Adrenal gland (tissue), 12 donors: ENCODE data around the gene SYNGAP1. TPM values are rescaled to one million over a fixed set of nuclear protein-coding genes. Genes with fewer than 3 reads are reported as not detected.

ENCODE experiments used
- DNase-seq, 7 donors: peaks; one replicate each; pipeline ENCODE4 v3.0.0-alpha.2; 2019 to 2020
- H3K27ac ChIP-seq, 5 donors: fragments of 200-600 bp; sonication (generic) in 4 of 5; 1 replicate in 3 of 5; 2 replicates in 2 of 5; pipeline versions ENCODE4 v1.5.1 to v1.8.0; 2016 to 2020; ENCODE audit warnings: mild to moderate bottlenecking in 1 of 5
- H3K27me3 ChIP-seq: fragments of 200-600 bp; 2 replicates; pipeline ENCODE4 v1.8.0; 2021
- H3K36me3 ChIP-seq, 2 donors: fragments of 200-600 bp; replicated peaks in 1 of 2; 1 replicate in 1 of 2; 2 replicates in 1 of 2; pipeline versions ENCODE4 v1.5.1 to v1.8.0; 2018 to 2022
- H3K4me1 ChIP-seq, 2 donors: fragments of 200-600 bp; replicated peaks in 1 of 2; 1 replicate in 1 of 2; 2 replicates in 1 of 2; pipeline versions ENCODE4 v1.5.1 to v1.8.0; 2018 to 2021
- H3K4me3 ChIP-seq, 4 donors: fragments of 200-600 bp; sonication (generic) in 3 of 4; one replicate each; pipeline ENCODE4 v1.5.1; 2016 to 2018
- H3K9me3 ChIP-seq, 3 donors: fragments of 200-600 bp; sonication (generic) in 1 of 3; replicated peaks in 1 of 3; 1 replicate in 2 of 3; 2 replicates in 1 of 3; pipeline versions ENCODE4 v1.5.1 to v1.8.0; 2016 to 2021
- POLR2A ChIP-seq, 2 donors: fragments of 450-650 bp; IDR thresholded peaks; one replicate each; pipeline ENCODE4 v1.6.1; 2017; ENCODE audit warnings: antibody characterized with exemption in 2 of 2, mild to moderate bottlenecking in 2 of 2, moderate library complexity in 1 of 2
- WGBS, 4 donors: extraction: QIAGEN DNeasy Blood & Tissue Kit in 2 of 4; methylation state at CpG; one replicate each; pipeline versions ENCODE4 v1.1.5 to v1.1.7; 2013 to 2017; 5-methylcytosine and 5-hydroxymethylcytosine counted together
- intact Hi-C, 2 donors: fragments of 100-400 bp; cut with DNase I; formaldehyde crosslinking; loops; one replicate each; pipeline versions ENCODE4 v1.14.1 to v1.15.0; 2022 to 2023
- polyA plus RNA-seq, 3 donors: library from polyadenylated mRNA; stranded (reverse); fragments of 200-250 nt in 2 of 3; fragments of 350-450 nt in 1 of 3; fragmentation: Illumina TruSeq in 1 of 3; extraction: RNeasy Lipid Tissue Mini Kit (QIAGEN cat#74804) in 1 of 3; gene quantifications; one replicate each; pipeline ENCODE4 v1.2.3, GENCODE V29; 2013 to 2014
- total RNA-seq, 9 donors: library from RNA; depleted of rRNA in 4 of 9; stranded (reverse); fragments of >200 nt in 4 of 9; fragments of 120-200 nt in 1 of 9; fragmentation: NEBNext Ultra II Directional in 1 of 9; extraction: Animal tissue kit (Norgen Biotek cat#: 25700) in 1 of 9; gene quantifications; one replicate each; pipeline versions ENCODE4 v1.1.0 to v1.2.4, GENCODE V29; 2013 to 2023
- TF ChIP-seq, protein P1 (sequence below), 6 experiments: fragments of 450-650 bp in 4 of 6; fragments of 200-600 bp in 2 of 6; sonication (generic) in 1 of 6; IDR thresholded peaks; 1 replicate in 5 of 6; 2 replicates in 1 of 6; pipeline versions ENCODE4 v1.5.1 to v1.8.0; 2016 to 2021; ENCODE audit warnings: antibody characterized with exemption in 6 of 6, mild to moderate bottlenecking in 2 of 6, moderate library complexity in 1 of 6
- donor health status: healthy with polysubstance abuse.
- donor health status: Bipolar disorder and iron deficiency.
- donor health status: DM: yes; HTN: yes; CAD: no.
- donor health status: DM: no; HTN: no; CAD: no.
- donor health status: DM: no; HTN: no; CAD: no.
- donor health status: DM: yes; HTN: yes; CAD: no.

Gene SYNGAP1
- total and polyA plus RNA-seq, 12 donors, result 2.6 to 73.5 (median 8.7) TPM

DNA sequence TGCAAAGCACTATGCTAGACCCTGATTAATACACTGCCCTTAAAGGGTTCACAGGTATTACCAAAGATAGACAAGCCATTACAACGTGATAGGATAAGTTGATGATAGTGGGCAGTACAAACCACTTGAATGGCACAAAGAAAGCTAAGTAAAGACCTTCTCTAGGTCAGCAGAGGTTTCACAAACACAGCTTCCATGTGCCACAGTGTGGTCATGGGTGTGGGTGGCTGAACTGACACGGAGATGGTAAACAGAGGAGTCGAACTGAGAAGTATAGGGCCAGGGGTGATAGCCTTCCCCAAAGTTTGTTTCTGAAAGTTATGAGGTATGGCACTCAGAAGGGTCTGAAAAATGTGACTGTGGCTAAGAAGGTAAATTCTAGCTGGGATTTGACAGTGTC, 38.8 kb downstream of the SYNGAP1 start:
- Histone ChIP-seq H3K36me3 (peaks cover 0 to 3% of the 10 kb centered on the region in 2 donors), H3K27ac (no peak overlapping the region), H3K4me3 (no peak overlapping the region), H3K4me1 (peaks cover 5 to 6% of the 10 kb centered on the region in 2 donors), H3K27me3 (no peaks in the 10 kb centered on the region), H3K9me3 (no peaks in the 10 kb centered on the region)
- TF ChIP-seq, protein P1, sequence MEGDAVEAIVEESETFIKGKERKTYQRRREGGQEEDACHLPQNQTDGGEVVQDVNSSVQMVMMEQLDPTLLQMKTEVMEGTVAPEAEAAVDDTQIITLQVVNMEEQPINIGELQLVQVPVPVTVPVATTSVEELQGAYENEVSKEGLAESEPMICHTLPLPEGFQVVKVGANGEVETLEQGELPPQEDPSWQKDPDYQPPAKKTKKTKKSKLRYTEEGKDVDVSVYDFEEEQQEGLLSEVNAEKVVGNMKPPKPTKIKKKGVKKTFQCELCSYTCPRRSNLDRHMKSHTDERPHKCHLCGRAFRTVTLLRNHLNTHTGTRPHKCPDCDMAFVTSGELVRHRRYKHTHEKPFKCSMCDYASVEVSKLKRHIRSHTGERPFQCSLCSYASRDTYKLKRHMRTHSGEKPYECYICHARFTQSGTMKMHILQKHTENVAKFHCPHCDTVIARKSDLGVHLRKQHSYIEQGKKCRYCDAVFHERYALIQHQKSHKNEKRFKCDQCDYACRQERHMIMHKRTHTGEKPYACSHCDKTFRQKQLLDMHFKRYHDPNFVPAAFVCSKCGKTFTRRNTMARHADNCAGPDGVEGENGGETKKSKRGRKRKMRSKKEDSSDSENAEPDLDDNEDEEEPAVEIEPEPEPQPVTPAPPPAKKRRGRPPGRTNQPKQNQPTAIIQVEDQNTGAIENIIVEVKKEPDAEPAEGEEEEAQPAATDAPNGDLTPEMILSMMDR (IDR thresholded peaks at IDR 0.05), result no peak
- no peak for TF ChIP-seq POLR2A (IDR thresholded peaks at IDR 0.05)
- intact Hi-C loops, result loop anchor here in 1 of 2 donors (10.0 kb wide), 1 partner anchor 106 kb away; no protein-coding TSS in a partner anchor
- no peak for DNase-seq
- WGBS, 4 donors, result 53 to 64% (median 60%) methylated on average over 3 of the region's 3 CpGs

DNA sequence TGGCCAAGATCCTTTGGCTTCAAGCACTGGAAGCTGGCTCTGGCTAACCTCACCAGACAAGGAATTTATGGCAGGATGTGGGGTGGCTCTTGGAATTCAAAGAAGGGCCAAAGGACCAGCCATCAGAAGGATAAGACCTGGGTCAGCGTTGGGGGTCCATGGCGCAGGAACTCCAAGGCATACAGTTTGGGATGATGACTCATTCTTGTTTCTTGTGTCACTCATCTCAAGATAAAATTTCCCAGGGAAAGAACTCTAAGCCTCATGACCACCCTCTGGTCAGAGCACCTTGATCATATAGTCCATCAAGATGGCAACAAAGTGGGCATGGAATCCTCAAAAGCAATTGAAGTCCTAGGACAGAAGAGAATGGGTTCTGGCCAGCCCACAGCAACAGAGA, 39.4 kb downstream of the SYNGAP1 start:
- Histone ChIP-seq H3K4me1 (peaks cover 5 to 6% of the 10 kb centered on the region in 2 donors), H3K4me3 (no peak overlapping the region), H3K27me3 (no peaks in the 10 kb centered on the region), H3K27ac (no peak overlapping the region), H3K36me3 (peaks cover 0 to 3% of the 10 kb centered on the region in 2 donors), H3K9me3 (no peaks in the 10 kb centered on the region)
- 87 to 97% (median 95%) methylated on average over 2 of the region's 2 CpGs for WGBS, 4 donors
- intact Hi-C loops, result loop anchor here in 1 of 2 donors (10.0 kb wide), 1 partner anchor 106 kb away; no protein-coding TSS in a partner anchor
- TF ChIP-seq POLR2A (IDR thresholded peaks at IDR 0.05), result no peak
- TF ChIP-seq, protein P1 (IDR thresholded peaks at IDR 0.05), result no peak
- no peak for DNase-seq

DNA sequence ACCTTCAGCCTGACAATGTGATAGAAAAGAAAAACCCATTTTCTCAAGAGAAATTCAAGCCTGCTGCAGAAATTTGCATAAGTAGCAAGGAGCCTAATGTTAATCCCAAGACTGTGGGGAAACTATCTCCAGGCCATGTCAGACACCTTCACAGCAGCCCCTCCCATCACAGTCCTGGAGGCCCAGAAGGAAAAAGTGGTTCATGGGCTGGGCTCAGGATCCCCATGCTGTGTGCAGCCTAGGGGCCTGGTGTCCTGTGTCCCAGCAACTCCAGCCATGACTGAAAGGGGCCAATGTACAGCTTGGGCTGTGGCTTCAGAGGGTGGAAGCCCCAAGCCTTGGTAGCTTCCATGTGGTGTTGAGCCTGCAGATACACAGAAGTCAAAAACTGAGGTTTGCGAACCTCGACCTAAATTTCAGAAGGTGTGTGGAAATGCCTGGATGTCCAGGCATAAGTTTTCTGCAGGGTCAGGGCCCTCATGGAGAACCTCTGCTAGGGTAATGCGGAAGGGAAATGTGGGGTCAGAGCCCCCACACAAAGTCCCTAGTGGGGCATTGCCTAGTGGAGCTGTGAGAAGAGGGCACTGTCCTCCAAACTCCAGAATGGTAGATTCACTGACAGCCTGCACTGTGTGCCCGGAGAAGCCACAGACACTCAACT, 46.3 kb downstream of the SYNGAP1 start:
- WGBS, 4 donors, result 87 to 100% (median 92%) methylated on average over 2 to 4 of the region's 4 CpGs
- Histone ChIP-seq H3K4me1 (no peaks in the 10 kb centered on the region), H3K27me3 (no peaks in the 10 kb centered on the region), H3K27ac (no peak overlapping the region), H3K9me3 (no peaks in the 10 kb centered on the region), H3K36me3 (no peaks in the 10 kb centered on the region), H3K4me3 (no peak overlapping the region)
- no peak for DNase-seq
- intact Hi-C loops, result no loop called here
- TF ChIP-seq POLR2A (IDR thresholded peaks at IDR 0.05), result no peak
- TF ChIP-seq, protein P1 (IDR thresholded peaks at IDR 0.05), result no peak

DNA sequence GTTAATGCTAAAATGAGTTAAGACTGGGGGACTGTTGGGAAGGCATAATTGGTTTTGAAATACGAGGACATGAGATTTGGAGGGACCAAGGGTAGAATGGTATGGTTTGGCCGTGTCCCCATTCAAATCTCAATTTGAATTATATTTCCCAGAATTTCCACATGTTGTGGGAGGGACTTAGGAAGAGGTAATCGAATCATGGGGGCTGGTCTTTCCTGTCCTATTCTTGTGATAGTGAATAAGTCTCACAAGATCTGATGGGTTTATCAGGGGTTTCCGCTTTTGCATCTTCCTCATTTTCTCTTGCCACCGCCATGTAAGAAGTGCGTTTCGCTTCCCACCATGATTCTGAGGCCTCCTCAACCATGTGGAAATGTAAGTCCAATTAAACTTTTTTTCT, 47.2 kb downstream of the SYNGAP1 start:
- WGBS, 4 donors, result 71 to 73% (median 72%) methylated on average over 7 of the region's 7 CpGs
- intact Hi-C loops, result no loop called here
- H3K9me3 ChIP-seq, result no peaks in the 10 kb centered on the region
- no peak overlapping the region for H3K4me3 ChIP-seq
- DNase-seq, result no peak
- TF ChIP-seq, protein P1 (IDR thresholded peaks at IDR 0.05), result no peak
- no peak for TF ChIP-seq POLR2A (IDR thresholded peaks at IDR 0.05)
- no peaks in the 10 kb centered on the region for H3K27me3 ChIP-seq
- H3K36me3 ChIP-seq, result no peaks in the 10 kb centered on the region
- no peak overlapping the region for H3K27ac ChIP-seq
- H3K4me1 ChIP-seq, result no peaks in the 10 kb centered on the region
